Body of pancreas (tissue), 4 donors: ENCODE results near the gene UBAP1.

Experiments used
- POLR2A ChIP-seq, 3 donors: fragments of 450-650 bp; IDR thresholded peaks; one replicate each; pipeline ENCODE4 v1.6.1; 2016; ENCODE audit warnings: antibody characterized with exemption in 3 of 3, mild to moderate bottlenecking in 2 of 3
- TF ChIP-seq, protein P1 (sequence below), 7 experiments: fragments of 450-650 bp in 4 of 7; fragments of 200-600 bp in 3 of 7; sonication (generic) in 3 of 7; IDR thresholded peaks; one replicate each; pipeline ENCODE4 v1.5.1; 2016 to 2019; ENCODE audit warnings: antibody characterized with exemption in 7 of 7

DNA sequence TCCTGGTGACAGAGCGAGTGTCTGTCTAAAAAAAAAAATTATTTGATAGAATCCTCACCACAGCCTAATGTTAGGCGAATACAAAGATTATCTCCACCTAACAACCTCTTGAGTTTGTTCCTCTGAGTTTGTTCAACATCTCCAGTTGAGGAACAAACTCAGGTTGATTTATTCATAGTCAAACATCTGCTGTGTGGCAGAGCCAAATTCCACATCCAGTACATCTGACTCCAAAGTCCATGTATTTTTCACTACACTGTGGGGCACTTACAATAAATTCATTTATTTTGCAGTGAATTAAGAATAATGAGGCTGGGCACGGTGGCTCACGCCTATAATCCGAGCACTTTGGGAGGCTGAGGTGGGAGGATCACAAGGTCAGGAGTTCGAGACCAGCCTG, 97.0 kb downstream of the UBAP1 start:
- TF ChIP-seq POLR2A (IDR thresholded peaks at IDR 0.05) = no peak
- TF ChIP-seq, protein P1, sequence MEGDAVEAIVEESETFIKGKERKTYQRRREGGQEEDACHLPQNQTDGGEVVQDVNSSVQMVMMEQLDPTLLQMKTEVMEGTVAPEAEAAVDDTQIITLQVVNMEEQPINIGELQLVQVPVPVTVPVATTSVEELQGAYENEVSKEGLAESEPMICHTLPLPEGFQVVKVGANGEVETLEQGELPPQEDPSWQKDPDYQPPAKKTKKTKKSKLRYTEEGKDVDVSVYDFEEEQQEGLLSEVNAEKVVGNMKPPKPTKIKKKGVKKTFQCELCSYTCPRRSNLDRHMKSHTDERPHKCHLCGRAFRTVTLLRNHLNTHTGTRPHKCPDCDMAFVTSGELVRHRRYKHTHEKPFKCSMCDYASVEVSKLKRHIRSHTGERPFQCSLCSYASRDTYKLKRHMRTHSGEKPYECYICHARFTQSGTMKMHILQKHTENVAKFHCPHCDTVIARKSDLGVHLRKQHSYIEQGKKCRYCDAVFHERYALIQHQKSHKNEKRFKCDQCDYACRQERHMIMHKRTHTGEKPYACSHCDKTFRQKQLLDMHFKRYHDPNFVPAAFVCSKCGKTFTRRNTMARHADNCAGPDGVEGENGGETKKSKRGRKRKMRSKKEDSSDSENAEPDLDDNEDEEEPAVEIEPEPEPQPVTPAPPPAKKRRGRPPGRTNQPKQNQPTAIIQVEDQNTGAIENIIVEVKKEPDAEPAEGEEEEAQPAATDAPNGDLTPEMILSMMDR (IDR thresholded peaks at IDR 0.05) = no peak
